H1 (cell line): Measurements from ENCODE around the gene KPNA4. TPM values are rescaled to one million over a fixed set of nuclear protein-coding genes. Genes with fewer than 3 reads are reported as not detected.
A peak's percentile ranks its signal among the peaks of the same experiment; 100 is the strongest.

ENCODE experiments used
- CTCF ChIA-PET: fragments of 300-600 bp; sonication (Branson Sonifier 250); formaldehyde crosslinking; loops from one replicate; lab custom pipeline; 2021; ENCODE audit not compliant: partially characterized antibody; lab: Charles Lee
- POLR2A ChIA-PET: fragments of 300-600 bp; sonication (Branson Sonifier 250); formaldehyde crosslinking; loops from one replicate; lab custom pipeline; 2021; ENCODE audit warnings: inconsistent platforms; ENCODE audit not compliant: partially characterized antibody; lab: Charles Lee
- DNase-seq, 2 experiments: peaks; one replicate each; pipeline versions ENCODE4 v3.0.0 to v3.0.0-alpha.2; 2010 to 2022; ENCODE audit warnings: low spot score in 2 of 2, low read depth in 1 of 2, mixed read lengths in 1 of 2
- FAIRE-seq: peaks from 2 replicates; lab custom pipeline; 2011; peaks lifted over from hg19 to GRCh38; lab: Jason Lieb, UNC
- H2AFZ ChIP-seq: 2 replicates; pipeline ENCODE4 v1.8.1; 2012; ENCODE audit warnings: low read length, inconsistent platforms
- H2AK5ac ChIP-seq: 2 replicates; pipeline ENCODE4 v1.6.1; 2013; ENCODE audit warnings: low read depth, low read length
- H2BK120ac ChIP-seq: replicated peaks from 2 replicates; pipeline ENCODE3; 2013; ENCODE audit warnings: low read depth, low read length, inconsistent platforms
- H2BK12ac ChIP-seq: 2 replicates; pipeline ENCODE4 v1.6.1; 2013; ENCODE audit warnings: low read depth, low read length
- H2BK15ac ChIP-seq: 2 replicates; pipeline ENCODE4 v1.6.1; 2013; ENCODE audit warnings: low read length
- H2BK20ac ChIP-seq: 2 replicates; pipeline ENCODE4 v1.6.1; 2013; ENCODE audit warnings: low read length
- H2BK5ac ChIP-seq: 2 replicates; pipeline ENCODE4 v1.6.1; 2013; ENCODE audit warnings: low read depth, low read length
- H3K14ac ChIP-seq: 2 replicates; pipeline ENCODE4 v1.6.1; 2013; ENCODE audit warnings: inconsistent platforms; ENCODE audit not compliant: insufficient read length
- H3K18ac ChIP-seq: 2 replicates; pipeline ENCODE4 v1.6.1; 2013; ENCODE audit warnings: low read length; ENCODE audit errors: extremely low read depth
- H3K23ac ChIP-seq: 2 replicates; pipeline ENCODE4 v1.6.1; 2013; ENCODE audit warnings: inconsistent platforms; ENCODE audit not compliant: insufficient read length
- H3K23me2 ChIP-seq: 2 replicates; pipeline ENCODE4 v1.6.1; 2013; ENCODE audit warnings: low read depth, low read length
- H3K27ac ChIP-seq: 2 replicates; pipeline ENCODE4 v1.6.1; 2011; ENCODE audit warnings: low read depth, low read length, inconsistent platforms
- H3K27me3 ChIP-seq, 4 experiments: replicated peaks in 1 of 4; 1 replicate in 1 of 4; 2 replicates in 3 of 4; pipeline versions ENCODE4 v1.6.1 to v1.8.1; 2011 to 2013; ENCODE audit warnings: low read length in 3 of 4, mild to moderate bottlenecking in 3 of 4, inconsistent platforms in 2 of 4, mixed read lengths in 2 of 4, moderate library complexity in 1 of 4; ENCODE audit not compliant: control insufficient read depth in 3 of 4, insufficient read depth in 3 of 4; ENCODE audit errors: extremely low read depth in 1 of 4
- H3K36me3 ChIP-seq, 4 experiments: 2 replicates each; pipeline versions ENCODE4 v1.6.1 to v1.8.1; 2011 to 2013; ENCODE audit warnings: mild to moderate bottlenecking in 4 of 4, low read length in 3 of 4, moderate library complexity in 2 of 4, control low read depth in 1 of 4, inconsistent platforms in 1 of 4; ENCODE audit not compliant: insufficient read depth in 4 of 4, control insufficient read depth in 2 of 4
- H3K4ac ChIP-seq: replicated peaks from 2 replicates; pipeline ENCODE3; 2013; ENCODE audit warnings: low read length, low read depth, mixed read lengths, inconsistent platforms; ENCODE audit not compliant: insufficient read length
- H3K4me1 ChIP-seq, 4 experiments: replicated peaks in 1 of 4; 1 replicate in 1 of 4; 2 replicates in 3 of 4; pipeline versions ENCODE4 v1.6.1 to v1.8.1; 2011 to 2013; ENCODE audit warnings: low read length in 3 of 4, inconsistent platforms in 2 of 4, mixed read lengths in 1 of 4; ENCODE audit not compliant: insufficient read depth in 4 of 4, control insufficient read depth in 3 of 4
- H3K4me2 ChIP-seq, 2 experiments: 2 replicates each; pipeline versions ENCODE4 v1.6.1 to v1.8.1; 2011 to 2013; ENCODE audit warnings: low read depth in 2 of 2, low read length in 2 of 2, control low read depth in 1 of 2, inconsistent platforms in 1 of 2, mild to moderate bottlenecking in 1 of 2; ENCODE audit not compliant: insufficient read depth in 1 of 2
- H3K4me3 ChIP-seq, 4 experiments: fragments of 200-600, 300-600 bp in 1 of 4; sonication (generic), shearing (Covaris generic), sonication (Bioruptor Twin) in 1 of 4; 2 replicates each; pipeline versions ENCODE4 v1.5.1 to v1.8.1; 2011 to 2016; ENCODE audit warnings: low read length in 4 of 4, low read depth in 3 of 4, control low read depth in 2 of 4, inconsistent platforms in 2 of 4, mild to moderate bottlenecking in 2 of 4, mixed read lengths in 1 of 4, moderate library complexity in 1 of 4; ENCODE audit not compliant: insufficient read depth in 2 of 4; ENCODE audit errors: extremely low read depth in 1 of 4
- H3K56ac ChIP-seq: replicated peaks from 2 replicates; pipeline ENCODE3; 2013; ENCODE audit warnings: low read depth, mild to moderate bottlenecking, mixed read lengths, low read length, inconsistent platforms; ENCODE audit not compliant: insufficient read length
- H3K79me1 ChIP-seq: 2 replicates; pipeline ENCODE4 v1.6.1; 2013; ENCODE audit warnings: low read depth, low read length, control low read depth
- H3K79me2 ChIP-seq, 2 experiments: 2 replicates each; pipeline versions ENCODE4 v1.6.1 to v1.8.1; 2012 to 2013; ENCODE audit warnings: low read length in 2 of 2, mild to moderate bottlenecking in 2 of 2, inconsistent platforms in 1 of 2; ENCODE audit not compliant: insufficient read depth in 2 of 2, control insufficient read depth in 1 of 2
- H3K9ac ChIP-seq, 4 experiments: replicated peaks in 1 of 4; 1 replicate in 1 of 4; 2 replicates in 3 of 4; pipeline versions ENCODE4 v1.6.1 to v1.8.1; 2011 to 2013; ENCODE audit warnings: low read depth in 3 of 4, low read length in 3 of 4, control low read depth in 2 of 4, mild to moderate bottlenecking in 2 of 4, moderate library complexity in 2 of 4, inconsistent platforms in 1 of 4; ENCODE audit errors: extremely low read depth in 1 of 4
- H3K9me3 ChIP-seq, 2 experiments: 2 replicates each; pipeline versions ENCODE4 v1.6.1 to v1.8.1; 2012 to 2013; ENCODE audit warnings: mild to moderate bottlenecking in 2 of 2, moderate library complexity in 2 of 2, control low read depth in 1 of 2, inconsistent platforms in 1 of 2, low read depth in 1 of 2, low read length in 1 of 2, mixed read lengths in 1 of 2; ENCODE audit not compliant: insufficient read depth in 2 of 2
- H4K20me1 ChIP-seq, 2 experiments: replicated peaks in 1 of 2; 2 replicates each; pipeline versions ENCODE3 to v1.8.1; 2011 to 2013; ENCODE audit warnings: inconsistent platforms in 2 of 2, low read length in 2 of 2, mild to moderate bottlenecking in 1 of 2; ENCODE audit not compliant: insufficient read depth in 2 of 2, control insufficient read depth in 1 of 2
- H4K5ac ChIP-seq: 2 replicates; pipeline ENCODE4 v1.6.1; 2013; ENCODE audit warnings: low read length, low read depth, mixed read lengths, inconsistent platforms; ENCODE audit not compliant: insufficient read length
- H4K8ac ChIP-seq: 2 replicates; pipeline ENCODE4 v1.8.0; 2013; ENCODE audit warnings: mild to moderate bottlenecking, moderate library complexity, low read length, inconsistent platforms; ENCODE audit not compliant: insufficient read depth; ENCODE audit errors: extremely low read depth
- H4K91ac ChIP-seq: replicated peaks from 2 replicates; pipeline ENCODE3; 2013; ENCODE audit warnings: low read length, mixed read lengths, inconsistent platforms; ENCODE audit not compliant: insufficient read length
- CBX8 ChIP-seq: fragments of 300-800, 300-1000 bp; sonication (generic); IDR thresholded peaks from 2 replicates; pipeline ENCODE4 v1.7.1; 2016; ENCODE audit warnings: low read depth, low read length, borderline replicate concordance
- MAFK ChIP-seq: IDR thresholded peaks from 2 replicates; pipeline ENCODE4 v1.6.1; 2012; ENCODE audit warnings: low read depth, mild to moderate bottlenecking, improper control_type of control experiment, low read length
- POLR2AphosphoS5 ChIP-seq: IDR thresholded peaks from 2 replicates; pipeline ENCODE4 v1.6.1; 2011; ENCODE audit warnings: low read depth, low read length
- SAP30 ChIP-seq: fragments of 300-600 bp; sonication (generic); IDR thresholded peaks from 2 replicates; pipeline ENCODE4 v1.7.1; 2012; ENCODE audit warnings: low read length, moderate library complexity, mild to moderate bottlenecking, inconsistent platforms; ENCODE audit not compliant: insufficient read depth, insufficient replicate concordance
- SP4 ChIP-seq: IDR thresholded peaks from 2 replicates; pipeline ENCODE4 v1.6.1; 2012; ENCODE audit warnings: low read length, inconsistent platforms
- TCF12 ChIP-seq: IDR thresholded peaks from 2 replicates; pipeline ENCODE4 v1.6.1; 2011; ENCODE audit warnings: low read depth, mild to moderate bottlenecking, low read length
- WGBS, 2 experiments: shearing (Covaris generic) in 1 of 2; methylation state at CpG; one replicate each; pipeline versions ENCODE4 v1.1.6 to v1.1.7; 2013 to 2015; ENCODE audit warnings: low lambda C conversion rate in 2 of 2, mixed read lengths in 2 of 2, inconsistent platforms in 1 of 2, low coverage in 1 of 2, missing lambda C conversion rate in 1 of 2; ENCODE audit not compliant: insufficient replicate concordance in 2 of 2, insufficient coverage in 1 of 2, insufficient read length in 1 of 2; ENCODE audit errors: extremely low coverage in 1 of 2, missing lambda C conversion rate in 1 of 2; 5-methylcytosine and 5-hydroxymethylcytosine counted together
- polyA plus RNA-seq, 7 experiments: library from polyadenylated mRNA; depleted of rRNA in 3 of 7; stranded (reverse) in 5 of 7; unstranded in 2 of 7; fragments of >200 nt in 5 of 7; fragments of 200-250 nt in 2 of 7; gene quantifications; 1 replicate in 5 of 7; 2 replicates in 1 of 7; 4 replicates in 1 of 7; pipeline versions ENCODE4 v1.2.1 to v1.2.3, GENCODE V29; 2011 to 2013; ENCODE audit warnings: missing spikeins in 2 of 7, mixed read lengths in 2 of 7
- total RNA-seq: library from RNA; stranded (reverse); fragmentation: NEBNext Ultra II Directional; extraction: Animal tissue kit (Norgen Biotek cat#: 25700); gene quantifications from 2 replicates; pipeline ENCODE4 v1.2.1, GENCODE V29; 2021
- TF ChIP-seq, protein P1 (sequence below): IDR thresholded peaks from 2 replicates; pipeline ENCODE4 v1.6.1; 2011; ENCODE audit warnings: low read depth, mild to moderate bottlenecking, low read length; ENCODE audit not compliant: insufficient read depth

The KPNA4 gene
- total and polyA plus RNA-seq, 2 of the 8 experiments (the other 6 are each of a cell fraction or from before 2014, with no cell fraction given): 13.2 to 81.9 TPM

DNA sequence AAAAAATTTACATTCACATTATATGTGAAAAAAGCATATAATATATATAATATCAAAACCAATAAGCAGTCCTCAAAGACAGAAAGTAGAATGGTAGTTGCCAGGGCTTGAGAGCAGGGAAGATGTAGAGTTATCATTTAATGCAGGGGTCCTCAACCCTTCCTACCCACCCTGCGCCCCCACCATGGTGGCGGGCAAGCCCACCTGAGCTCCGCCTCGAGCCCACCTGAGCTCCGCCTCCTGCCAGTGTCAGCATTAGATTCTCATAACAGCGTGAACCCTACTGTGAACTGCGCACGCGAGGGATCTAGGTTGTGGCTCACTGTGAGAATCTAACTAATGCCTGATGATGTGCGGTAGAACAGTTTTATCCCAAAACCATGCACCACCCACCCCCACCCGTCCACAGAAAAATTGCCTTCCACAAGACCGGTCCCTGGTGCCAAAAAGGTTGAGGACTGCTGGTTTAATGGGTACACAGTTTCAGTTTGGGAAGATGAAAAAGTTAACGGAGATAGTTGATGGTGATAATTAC lies 118.8 kb downstream of the KPNA4 start:
- Histone ChIP-seq H3K4ac (no peak overlapping the region), H3K18ac (no peak overlapping the region), H3K27me3 (no peaks in the 10 kb centered on the region), H3K4me2 (peak overlapping the region in 1 of 2 experiments; percentile 41; a peak in 1 of 4 replicates), H2BK120ac (no peak overlapping the region), H2BK12ac (no peak overlapping the region), H4K91ac (no peak overlapping the region), H3K14ac (no peak overlapping the region), H2BK15ac (no peak overlapping the region), H3K23me2 (peaks cover 6% of the 10 kb centered on the region), H2AFZ (no peak overlapping the region), H4K20me1 (peaks cover 1% of the 10 kb centered on the region in 2 experiments), H4K5ac (no peak overlapping the region), H3K9ac (no peak overlapping the region), H2AK5ac (no peak overlapping the region), H3K56ac (no peak overlapping the region), H3K9me3 (peaks cover 0 to 2% of the 10 kb centered on the region in 2 experiments; a peak in 3 of 4 replicates), H3K27ac (no peak overlapping the region), H2BK20ac (no peak overlapping the region), H2BK5ac (no peak overlapping the region), H3K36me3 (peaks cover 0 to 53% (median 16%) of the 10 kb centered on the region in 4 experiments; a peak in 4 of 8 replicates), H3K79me1 (no peaks in the 10 kb centered on the region; the same call in 1 of the 2 replicates), H4K8ac (peak overlapping the region; percentile 40; the same call in 1 of the 2 replicates), H3K79me2 (peaks cover 35 to 75% of the 10 kb centered on the region in 2 experiments), H3K4me3 (peak overlapping the region in 1 of 4 experiments; percentile 92; a peak in 2 of 8 replicates), H3K4me1 (peaks cover 0 to 5% (median 0%) of the 10 kb centered on the region in 4 experiments; a peak in 3 of 7 replicates), H3K23ac (no peak overlapping the region)
- CTCF ChIA-PET: interaction anchor here (1.2 kb wide), 1 partner anchor 11 kb away, joined by 4 read pairs; no protein-coding TSS in a partner anchor
- FAIRE-seq (no peak), DNase-seq (no peak)
- 92% methylated on average over 13 of the region's 13 CpGs; no CpG with 5 or more reads in 1 of the 2 experiments for WGBS, 2 experiments
- POLR2A ChIA-PET: interaction anchor here (4.7 kb wide), 1 partner anchor 10 kb away, joined by 70 read pairs; no protein-coding TSS in a partner anchor
- TF ChIP-seq MAFK: no peak
- no peak for TF ChIP-seq CBX8
- TF ChIP-seq SAP30: no peak
- no peak for TF ChIP-seq TCF12
- TF ChIP-seq POLR2AphosphoS5: peak; percentile 43; the same call in 1 of the 2 replicates
- TF ChIP-seq, protein P1, sequence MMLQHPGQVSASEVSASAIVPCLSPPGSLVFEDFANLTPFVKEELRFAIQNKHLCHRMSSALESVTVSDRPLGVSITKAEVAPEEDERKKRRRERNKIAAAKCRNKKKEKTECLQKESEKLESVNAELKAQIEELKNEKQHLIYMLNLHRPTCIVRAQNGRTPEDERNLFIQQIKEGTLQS: no peak
- TF ChIP-seq SP4: no peak
